Raji (cell line): ENCODE data around the gene TACR1.

ENCODE experiments used
- POLR2A ChIP-seq: IDR thresholded peaks from 2 replicates; pipeline ENCODE4 v1.6.1; 2011; ENCODE audit warnings: low read depth, low read length, control low read depth; ENCODE audit not compliant: insufficient read depth

TACR1 gene

DNA sequence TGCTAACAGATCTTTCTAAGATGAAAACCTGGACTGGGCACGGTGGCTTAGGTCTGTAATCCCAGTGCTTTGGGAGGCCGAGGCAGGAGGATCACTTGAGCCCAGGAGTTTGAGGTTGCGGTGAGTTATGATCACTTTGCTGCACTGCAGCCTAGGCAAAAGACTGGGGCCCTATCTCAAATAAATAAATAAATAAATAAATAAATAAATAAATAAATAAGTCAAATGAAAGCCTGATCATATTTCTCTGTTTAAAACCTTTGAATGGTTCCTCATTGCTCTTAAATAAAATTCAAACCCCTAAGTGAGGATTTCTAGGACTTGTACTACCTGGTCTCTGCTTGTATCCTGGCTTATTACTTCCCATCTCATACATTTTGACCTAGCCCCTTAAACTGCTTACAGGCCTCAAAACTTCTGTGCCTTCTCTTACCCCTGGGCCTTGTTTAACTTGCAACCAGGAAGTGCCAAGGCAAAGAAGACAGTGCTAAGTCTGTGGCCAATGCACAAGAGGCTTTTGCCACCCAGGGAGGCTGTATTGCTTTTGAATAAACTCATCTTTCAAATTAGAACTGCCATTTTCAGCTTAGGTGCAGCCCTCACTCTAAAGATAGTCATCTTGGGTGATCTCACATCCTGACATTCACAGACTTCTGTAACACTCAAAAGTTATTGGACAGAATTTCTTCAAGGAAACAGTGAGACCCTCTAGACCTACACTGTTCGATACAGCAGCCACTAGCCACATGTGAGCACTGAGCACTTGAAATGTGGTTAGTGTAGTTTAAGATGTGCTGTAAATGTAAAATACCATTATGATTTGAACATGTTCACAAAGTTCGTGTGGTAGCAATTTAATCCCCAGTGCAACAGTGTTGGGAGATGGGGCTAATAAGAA, 167.2 kb downstream of the TACR1 start:
- TF ChIP-seq POLR2A = no peak

DNA sequence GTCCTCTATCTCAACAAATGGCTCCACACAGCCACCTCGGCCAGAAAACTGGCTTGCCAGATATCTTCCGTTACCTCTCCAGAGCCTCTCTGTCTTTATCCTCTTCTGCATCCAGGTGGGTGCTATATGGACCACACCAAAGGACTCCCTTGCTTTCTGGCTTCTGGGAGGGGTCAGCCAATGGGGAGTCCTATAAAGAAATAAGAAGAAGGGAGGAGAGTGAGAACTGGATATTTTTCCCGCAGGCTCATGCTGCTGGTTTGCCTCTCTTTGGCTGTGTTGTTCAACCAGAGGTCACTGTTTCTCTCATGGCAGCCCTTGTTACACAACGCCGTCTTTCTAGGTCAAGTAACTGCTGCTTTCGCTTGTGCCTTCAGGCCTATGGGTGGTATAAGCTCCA, 168.1 kb downstream of the TACR1 start:
- no peak for TF ChIP-seq POLR2A

GRCh38 chr2:75030218-75031009, 168.9 kb downstream of the TACR1 start:
- no peak for TF ChIP-seq POLR2A

DNA sequence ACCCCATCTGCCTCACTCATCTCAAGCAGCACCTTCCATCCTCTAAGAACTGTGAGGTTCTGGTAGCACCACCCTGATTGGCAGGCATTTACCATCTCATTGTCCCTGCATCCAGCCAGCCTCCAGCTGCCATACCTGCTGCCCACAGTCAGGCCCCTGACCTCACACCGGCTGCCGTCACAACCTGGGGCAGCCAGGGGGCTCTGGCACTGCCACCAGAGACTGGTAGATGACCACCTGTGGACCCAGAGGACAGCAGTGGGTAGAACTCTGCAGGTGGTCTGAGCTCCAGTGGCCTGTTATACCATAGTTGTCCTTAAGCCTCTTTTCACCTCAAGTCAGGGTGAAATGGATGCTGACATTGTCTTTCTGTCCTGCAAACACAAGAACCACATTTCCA, 171.4 kb downstream of the TACR1 start:
- TF ChIP-seq POLR2A = no peak

DNA sequence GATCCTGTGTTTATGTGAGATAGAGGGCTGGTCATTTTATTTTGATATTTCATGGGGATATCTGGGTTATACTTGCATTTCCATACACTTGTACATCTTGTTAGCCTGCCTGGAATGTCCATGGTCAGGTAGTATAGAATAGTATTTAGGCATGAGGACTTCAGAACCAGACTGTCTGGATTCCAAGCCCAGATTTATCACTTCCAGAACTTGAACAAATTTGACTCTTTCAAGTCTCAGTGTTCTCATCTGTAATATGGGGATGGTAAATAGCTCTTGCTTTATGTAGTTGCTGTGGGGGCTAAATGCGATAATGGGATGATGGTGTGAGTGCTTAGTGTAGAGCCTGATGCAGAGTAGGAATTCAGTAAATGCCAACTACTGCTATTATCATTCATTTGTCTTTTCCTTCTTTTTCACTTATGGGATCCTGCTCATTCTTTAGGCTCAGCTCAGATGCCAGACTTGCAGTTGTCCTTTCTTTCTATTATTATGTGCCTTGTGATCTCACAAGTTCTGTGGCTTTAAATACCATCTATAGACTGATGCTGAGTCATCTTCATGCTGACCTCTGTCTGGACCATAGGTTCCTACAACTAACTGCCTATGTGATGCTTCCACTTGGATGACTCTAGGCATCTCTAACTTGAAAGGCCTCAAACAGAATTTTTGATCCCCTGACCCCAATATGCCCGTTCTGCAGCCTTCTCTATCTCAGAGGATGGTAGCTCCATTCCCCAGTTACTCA, 173.5 kb downstream of the TACR1 start:
- no peak for TF ChIP-seq POLR2A

- TF ChIP-seq POLR2A = no peak
Observed at GRCh38 chr2:75025216-75025615, 174.1 kb downstream of the TACR1 start.

DNA sequence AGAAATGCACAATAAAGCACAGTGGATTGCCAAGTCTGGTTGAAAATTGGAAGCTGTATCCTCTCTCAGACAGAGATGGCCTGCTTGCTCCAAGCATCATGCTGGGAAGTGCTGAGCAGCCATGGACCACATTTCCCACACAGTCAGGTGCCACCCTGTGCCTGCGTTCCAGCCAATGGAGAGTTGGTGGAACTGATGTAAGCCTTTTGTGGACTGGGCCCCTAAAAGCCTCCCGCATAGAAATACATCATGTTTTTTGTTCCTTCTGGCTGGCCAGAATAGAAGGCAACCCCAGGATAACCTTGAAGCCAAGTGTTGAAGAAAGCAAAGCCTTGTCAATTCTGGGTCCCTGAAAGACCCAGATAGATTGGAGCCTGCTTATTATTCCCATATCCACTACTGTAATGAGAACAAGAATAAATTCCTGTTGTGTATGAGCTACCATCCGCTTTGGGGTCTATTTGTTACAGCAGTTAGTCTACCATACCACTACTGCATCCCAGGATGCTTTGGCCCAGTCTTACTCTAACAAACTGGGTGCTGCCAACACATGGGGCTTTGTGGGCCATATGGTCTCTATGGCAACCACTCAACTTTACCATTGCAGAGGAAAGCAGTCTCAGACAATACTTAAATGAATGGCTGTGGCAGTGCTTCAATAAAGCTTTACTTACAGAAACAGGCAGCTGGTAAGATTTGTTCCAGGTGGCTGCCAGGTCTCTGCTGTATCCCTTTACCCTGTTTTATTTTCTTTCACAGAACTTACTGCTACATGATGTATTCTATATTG, 175.5 kb downstream of the TACR1 start:
- no peak for TF ChIP-seq POLR2A

DNA sequence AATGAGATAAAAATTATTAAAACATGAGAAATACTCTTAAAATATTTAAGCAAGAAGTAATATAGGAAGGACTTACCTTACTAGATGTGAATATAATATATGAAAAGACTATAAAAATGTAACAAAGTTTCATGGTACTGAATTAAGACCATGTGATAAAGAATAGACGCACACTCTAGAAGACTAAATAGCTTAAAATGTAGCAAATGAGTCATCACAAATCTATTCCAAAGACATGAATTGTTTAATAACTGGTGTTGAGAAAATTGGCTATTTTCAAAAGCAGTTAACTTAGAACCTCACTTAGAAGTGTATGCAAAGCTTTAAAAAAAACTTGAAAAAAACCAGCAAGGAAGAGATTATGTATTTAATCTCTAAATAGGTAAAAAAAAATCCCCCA, 176.8 kb downstream of the TACR1 start:
- TF ChIP-seq POLR2A = no peak

- TF ChIP-seq POLR2A = no peak
Observed at GRCh38 chr2:75021672-75022071, 177.6 kb downstream of the TACR1 start.

- TF ChIP-seq POLR2A = no peak
Observed at GRCh38 chr2:75020476-75020875, 178.8 kb downstream of the TACR1 start.

DNA sequence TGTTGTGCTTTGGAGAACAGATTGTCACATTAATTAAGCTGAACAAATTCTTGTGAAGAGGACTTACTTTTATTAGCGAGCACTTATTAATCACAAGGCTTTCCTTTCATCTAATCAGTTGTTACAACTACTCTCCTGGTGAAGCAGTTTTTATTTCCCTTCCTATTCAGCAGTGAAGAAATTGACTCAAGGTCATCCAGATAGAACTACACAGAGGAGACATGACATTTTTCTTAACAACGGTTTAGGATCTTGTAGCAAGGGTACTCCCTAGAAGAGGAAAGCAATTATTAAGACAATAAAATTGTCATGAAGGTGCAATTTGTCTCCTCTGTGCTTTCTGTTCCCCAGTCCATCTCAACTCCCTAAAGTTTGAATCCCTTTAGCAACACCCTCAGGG, 179.5 kb downstream of the TACR1 start:
- TF ChIP-seq POLR2A = no peak

DNA sequence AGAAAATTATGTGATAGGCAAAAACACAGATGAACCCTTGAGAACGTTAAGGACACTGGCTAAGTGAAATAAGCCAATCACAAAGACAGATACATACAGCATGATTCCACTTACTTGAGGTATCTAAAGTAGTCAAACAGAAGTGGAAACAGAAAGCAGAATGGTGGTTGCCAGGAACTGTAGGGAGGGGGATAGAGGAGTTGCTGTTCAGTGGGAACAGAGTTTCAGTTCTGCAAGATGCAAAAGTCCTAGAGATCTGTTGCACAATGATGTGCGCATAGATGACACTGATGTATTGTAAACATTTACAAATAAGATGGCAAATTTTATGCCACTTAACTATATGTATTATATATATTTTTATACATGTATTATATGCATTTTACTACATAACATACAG, 181.2 kb downstream of the TACR1 start:
- TF ChIP-seq POLR2A = no peak

DNA sequence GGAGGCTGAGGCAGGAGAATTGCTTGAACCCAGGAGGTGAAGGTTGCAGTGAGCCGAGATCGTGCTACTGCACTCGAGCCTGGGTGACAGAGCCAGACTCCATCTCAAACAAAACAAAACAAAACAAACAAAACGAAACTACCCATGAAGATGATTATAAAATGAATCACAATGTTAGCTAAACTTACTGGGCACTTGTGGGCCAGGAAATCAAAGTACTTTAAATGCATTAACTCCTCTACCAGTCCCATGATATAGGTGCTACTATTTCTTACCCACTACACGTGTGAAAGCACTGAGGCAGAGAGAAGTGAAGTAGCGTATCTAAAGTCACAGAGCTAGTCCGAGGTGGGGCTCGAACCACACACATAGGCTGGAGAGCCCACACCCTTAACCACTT, 187.2 kb downstream of the TACR1 start:
- TF ChIP-seq POLR2A = no peak

- no peak for TF ChIP-seq POLR2A
Observed at GRCh38 chr2:75010571-75010970, 188.7 kb downstream of the TACR1 start.

- no peak for TF ChIP-seq POLR2A
Observed at GRCh38 chr2:75007819-75008218, 191.5 kb downstream of the TACR1 start.

GRCh38 chr2:75007061-75007460, 192.3 kb downstream of the TACR1 start:
- no peak for TF ChIP-seq POLR2A
